HG03520 (cell line): ENCODE measurements around the gene TMEM123.
"Not testable (repeated sequence)": the region's sequence is repeated elsewhere in the genome, so short reads cannot be mapped to it uniquely, and the experiment has no call there.

Experiments
- ATAC-seq: cut with Tn5 transposase; IDR thresholded peaks from one replicate; pipeline ENCODE4 v1.9.1; 2021; ENCODE audit warnings: mild to moderate bottlenecking, moderate library complexity; ENCODE audit not compliant: unreplicated experiment

TMEM123 gene

GRCh38 chr11:102449651-102450570 lies 2.7 kb downstream of the TMEM123 start:
- no peak for ATAC-seq

GRCh38 chr11:102448869-102449224 lies 3.7 kb downstream of the TMEM123 start:
- no peak for ATAC-seq

- no peak for ATAC-seq
These were observed 4.4 kb downstream of the TMEM123 start for GRCh38 chr11:102447941-102448868.

- no peak for ATAC-seq
These were observed 5.4 kb downstream of the TMEM123 start for GRCh38 chr11:102447193-102447592.

- ATAC-seq, result no peak
These were observed 6.0 kb downstream of the TMEM123 start for GRCh38 chr11:102446606-102447005.

GRCh38 chr11:102444693-102445092 lies 7.9 kb downstream of the TMEM123 start:
- ATAC-seq, result not testable (repeated sequence)

- ATAC-seq, result not testable (repeated sequence)
These were observed 8.4 kb downstream of the TMEM123 start for GRCh38 chr11:102444142-102444541.

- ATAC-seq, result not testable (repeated sequence)
These were observed 13.6 kb downstream of the TMEM123 start for GRCh38 chr11:102439063-102439363.

GRCh38 chr11:102438311-102439062 lies 14.1 kb downstream of the TMEM123 start:
- ATAC-seq, result no peak

GRCh38 chr11:102437727-102438126 lies 14.8 kb downstream of the TMEM123 start:
- ATAC-seq, result no peak

GRCh38 chr11:102436976-102437375 lies 15.6 kb downstream of the TMEM123 start:
- ATAC-seq, result no peak

- ATAC-seq, result no peak
These were observed 16.0 kb downstream of the TMEM123 start for GRCh38 chr11:102436561-102436960.

GRCh38 chr11:102435688-102436087 lies 16.9 kb downstream of the TMEM123 start:
- no peak for ATAC-seq

- not testable (repeated sequence) for ATAC-seq
These were observed 19.0 kb downstream of the TMEM123 start for GRCh38 chr11:102433571-102433970.

GRCh38 chr11:102432560-102432959 lies 20.0 kb downstream of the TMEM123 start:
- ATAC-seq, result not testable (repeated sequence)

GRCh38 chr11:102431404-102431803 lies 21.2 kb downstream of the TMEM123 start:
- ATAC-seq, result no peak

GRCh38 chr11:102430158-102430836 lies 22.3 kb downstream of the TMEM123 start:
- peak; percentile 91 for ATAC-seq

- ATAC-seq, result no peak
These were observed 22.9 kb downstream of the TMEM123 start for GRCh38 chr11:102429691-102430090.

- ATAC-seq, result no peak
These were observed 23.3 kb downstream of the TMEM123 start for GRCh38 chr11:102429226-102429625.

GRCh38 chr11:102428696-102429095 lies 23.9 kb downstream of the TMEM123 start:
- no peak for ATAC-seq
